CD4-positive, alpha-beta T cell (primary cell): Measurements from ENCODE around the gene MX2. TPM values are rescaled to one million over a fixed set of nuclear protein-coding genes. Genes with fewer than 3 reads are reported as not detected.

Source experiments
- ATAC-seq: fragments of 200-7000 bp; cut with Tn5 transposase; one replicate; pipeline ENCODE4 v1.10.0; 2022; ENCODE audit warnings: mild to moderate bottlenecking; ENCODE audit not compliant: poor library complexity
- CTCF ChIA-PET: fragments of 350-600 bp; sonication (Branson Sonifier 250); formaldehyde crosslinking; loops from one replicate; lab custom pipeline; 2021; ENCODE audit warnings: antibody characterized with exemption, inconsistent platforms; lab: Charles Lee
- POLR2A ChIA-PET: fragments of 350-600 bp; sonication (Branson Sonifier 250); formaldehyde crosslinking; loops from one replicate; lab custom pipeline; 2021; ENCODE audit warnings: antibody characterized with exemption, inconsistent platforms; lab: Charles Lee
- DNase-seq, 14 experiments: peaks; one replicate each; pipeline ENCODE4 v3.0.0-alpha.2; 2013 to 2020; ENCODE audit warnings: mixed read lengths in 2 of 14
- H3K27ac ChIP-seq, 2 donors: one replicate each; pipeline versions ENCODE4 v1.5.1 to v1.7.0; 2013; ENCODE audit warnings: low read length in 2 of 2, low read depth in 1 of 2, mild to moderate bottlenecking in 1 of 2
- H3K27me3 ChIP-seq, 2 experiments: 1 replicate in 1 of 2; 2 replicates in 1 of 2; pipeline versions ENCODE4 v1.6.1 to v1.7.0; 2013; ENCODE audit warnings: low read length in 2 of 2, control low read depth in 1 of 2, mild to moderate bottlenecking in 1 of 2, moderate library complexity in 1 of 2; ENCODE audit not compliant: insufficient read depth in 2 of 2, control insufficient read depth in 1 of 2
- H3K36me3 ChIP-seq: one replicate; pipeline ENCODE4 v1.6.1; 2013; ENCODE audit warnings: low read length, control low read depth; ENCODE audit not compliant: insufficient read depth
- H3K4me1 ChIP-seq: one replicate; pipeline ENCODE4 v1.6.1; 2013; ENCODE audit warnings: low read length, control low read depth; ENCODE audit not compliant: insufficient read depth
- H3K4me3 ChIP-seq: one replicate; pipeline ENCODE4 v1.5.1; 2013; ENCODE audit warnings: mild to moderate bottlenecking, low read length, moderate library complexity
- H3K9me3 ChIP-seq, 2 experiments: 1 replicate in 1 of 2; 2 replicates in 1 of 2; pipeline versions ENCODE4 v1.6.1 to v1.7.0; 2013; ENCODE audit warnings: low read length in 2 of 2, mild to moderate bottlenecking in 2 of 2, control low read depth in 1 of 2, moderate library complexity in 1 of 2; ENCODE audit not compliant: control insufficient read depth in 1 of 2, insufficient read depth in 1 of 2
- H3K27ac Mint-ChIP-seq: one replicate; pipeline ENCODE4 v1.8.0; 2020; ENCODE audit warnings: mixed read lengths
- H3K27me3 Mint-ChIP-seq: one replicate; pipeline ENCODE4 v1.8.0; 2021; ENCODE audit warnings: mixed read lengths
- H3K36me3 Mint-ChIP-seq: one replicate; pipeline ENCODE4 v1.8.0; 2021; ENCODE audit warnings: low read depth, mixed read lengths
- H3K4me1 Mint-ChIP-seq: one replicate; pipeline ENCODE4 v1.8.0; 2021; ENCODE audit warnings: low read depth, mixed read lengths
- H3K4me3 Mint-ChIP-seq: one replicate; pipeline ENCODE4 v1.8.0; 2020; ENCODE audit warnings: mild to moderate bottlenecking, mixed read lengths
- H3K9me3 Mint-ChIP-seq: one replicate; pipeline ENCODE4 v1.8.0; 2020; ENCODE audit warnings: mixed read lengths
- intact Hi-C, 2 experiments: fragments of 100-400 bp; cut with DNase I in 1 of 2; cut with micrococcal nuclease in 1 of 2; formaldehyde crosslinking; loops; one replicate each; pipeline versions ENCODE4 v1.15.1 to v1.9.0; 2023 to 2025; cut with DNase I, micrococcal nuclease
- total RNA-seq, 174 experiments: library from RNA in 2 of 174; stranded (reverse) in 2 of 174; gene quantifications; one replicate each; pipeline ENCODE4 v1.2.3 and lab custom pipeline; 2021 to 2026
- TF ChIP-seq, protein P1 (sequence below): fragments of 200-600 bp; IDR thresholded peaks from one replicate; pipeline ENCODE4 v1.8.0; 2022; ENCODE audit warnings: antibody characterized with exemption, mild to moderate bottlenecking

Gene MX2
- total RNA-seq, 2 experiments from 2014 or later: 77.8 to 87.1 TPM

DNA sequence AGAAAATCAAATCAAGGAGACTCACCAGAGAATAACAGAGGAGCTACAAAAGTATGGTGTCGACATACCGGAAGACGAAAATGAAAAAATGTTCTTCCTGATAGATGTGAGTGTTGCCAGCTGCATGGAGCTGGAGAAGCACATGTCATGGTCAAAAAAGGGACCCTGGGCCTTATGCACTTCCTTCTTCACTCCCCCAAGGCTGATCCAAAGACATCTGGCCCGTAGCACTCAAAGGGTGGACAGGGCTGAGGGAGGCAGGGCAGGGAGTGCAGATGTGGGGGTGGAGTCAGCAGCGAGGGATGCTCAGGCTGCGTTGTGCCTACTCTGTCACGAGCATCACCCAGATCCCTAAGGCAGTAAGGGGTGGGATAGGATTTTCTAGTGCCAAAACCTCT, 83.6 kb downstream of the MX2 start:
- H3K4me3 Mint-ChIP-seq: no peak overlapping the region
- CTCF ChIA-PET: no interaction called here

GRCh38 chr21:41446586-41446985, 84.8 kb downstream of the MX2 start:
- CTCF ChIA-PET: no interaction called here
- peaks cover 74% of the 10 kb centered on the region for H3K36me3 ChIP-seq
- H3K36me3 Mint-ChIP-seq: peaks cover 97% of the 10 kb centered on the region
- no peak for ATAC-seq
- intact Hi-C loops: no loop called here
- no peaks in the 10 kb centered on the region for H3K27me3 Mint-ChIP-seq
- no peak overlapping the region for H3K27ac ChIP-seq
- H3K4me1 ChIP-seq: no peaks in the 10 kb centered on the region
- no peak overlapping the region for H3K4me3 ChIP-seq
- H3K27me3 ChIP-seq: no peaks in the 10 kb centered on the region
- no peak overlapping the region for H3K27ac Mint-ChIP-seq
- H3K9me3 ChIP-seq: no peaks in the 10 kb centered on the region
- DNase-seq: peak in 1 of 14 experiments; percentile 2
- H3K4me3 Mint-ChIP-seq: no peak overlapping the region
- POLR2A ChIA-PET: no interaction called here
- no peaks in the 10 kb centered on the region for H3K9me3 Mint-ChIP-seq
- TF ChIP-seq, protein P1, sequence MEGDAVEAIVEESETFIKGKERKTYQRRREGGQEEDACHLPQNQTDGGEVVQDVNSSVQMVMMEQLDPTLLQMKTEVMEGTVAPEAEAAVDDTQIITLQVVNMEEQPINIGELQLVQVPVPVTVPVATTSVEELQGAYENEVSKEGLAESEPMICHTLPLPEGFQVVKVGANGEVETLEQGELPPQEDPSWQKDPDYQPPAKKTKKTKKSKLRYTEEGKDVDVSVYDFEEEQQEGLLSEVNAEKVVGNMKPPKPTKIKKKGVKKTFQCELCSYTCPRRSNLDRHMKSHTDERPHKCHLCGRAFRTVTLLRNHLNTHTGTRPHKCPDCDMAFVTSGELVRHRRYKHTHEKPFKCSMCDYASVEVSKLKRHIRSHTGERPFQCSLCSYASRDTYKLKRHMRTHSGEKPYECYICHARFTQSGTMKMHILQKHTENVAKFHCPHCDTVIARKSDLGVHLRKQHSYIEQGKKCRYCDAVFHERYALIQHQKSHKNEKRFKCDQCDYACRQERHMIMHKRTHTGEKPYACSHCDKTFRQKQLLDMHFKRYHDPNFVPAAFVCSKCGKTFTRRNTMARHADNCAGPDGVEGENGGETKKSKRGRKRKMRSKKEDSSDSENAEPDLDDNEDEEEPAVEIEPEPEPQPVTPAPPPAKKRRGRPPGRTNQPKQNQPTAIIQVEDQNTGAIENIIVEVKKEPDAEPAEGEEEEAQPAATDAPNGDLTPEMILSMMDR: no peak
- H3K4me1 Mint-ChIP-seq: no peaks in the 10 kb centered on the region

More for the DNA sequence above, 83.6 kb downstream of the MX2 start:
- no peaks in the 10 kb centered on the region for H3K9me3 ChIP-seq
- no peaks in the 10 kb centered on the region for H3K9me3 Mint-ChIP-seq
- POLR2A ChIA-PET: no interaction called here
- H3K36me3 ChIP-seq: peaks cover 81% of the 10 kb centered on the region
- TF ChIP-seq, protein P1: no peak
- H3K4me1 Mint-ChIP-seq: no peaks in the 10 kb centered on the region
- no peaks in the 10 kb centered on the region for H3K27me3 ChIP-seq
- DNase-seq (peak in 1 of 14 experiments; percentile 31), ATAC-seq (no peak)
- no peaks in the 10 kb centered on the region for H3K27me3 Mint-ChIP-seq
- H3K27ac ChIP-seq: no peak overlapping the region
- no peak overlapping the region for H3K4me3 ChIP-seq
- no peaks in the 10 kb centered on the region for H3K4me1 ChIP-seq
- peak overlapping the region; percentile 39 for H3K27ac Mint-ChIP-seq
- intact Hi-C loops: no loop called here
- H3K36me3 Mint-ChIP-seq: peaks cover 98% of the 10 kb centered on the region

DNA sequence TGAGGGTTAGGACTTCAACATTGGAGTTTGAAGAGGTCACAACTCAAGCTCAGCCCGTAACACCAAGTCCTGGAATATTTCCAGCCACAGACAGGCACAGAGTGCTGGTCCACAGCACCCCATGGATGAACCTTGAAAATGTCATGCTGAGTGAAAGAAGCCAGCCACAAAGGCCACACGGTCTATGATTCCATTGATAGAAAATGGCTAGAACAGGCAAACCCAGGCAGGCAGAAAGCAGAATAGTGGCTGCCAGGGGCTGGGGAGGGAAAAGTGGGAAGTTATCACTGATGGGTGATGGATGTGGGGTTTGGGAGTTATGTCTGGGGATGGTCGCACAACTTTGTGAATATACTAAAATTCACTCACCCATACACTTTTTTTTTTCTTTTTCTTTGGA, 85.5 kb downstream of the MX2 start:
- peaks cover 97% of the 10 kb centered on the region for H3K36me3 Mint-ChIP-seq
- ChIA-PET POLR2A (no interaction called here), CTCF (no interaction called here)
- Histone ChIP-seq H3K4me1 (no peaks in the 10 kb centered on the region), H3K27me3 (no peaks in the 10 kb centered on the region), H3K27ac (no peak overlapping the region), H3K9me3 (no peaks in the 10 kb centered on the region), H3K36me3 (peaks cover 72% of the 10 kb centered on the region), H3K4me3 (no peak overlapping the region)
- H3K4me1 Mint-ChIP-seq: no peaks in the 10 kb centered on the region
- no peak overlapping the region for H3K27ac Mint-ChIP-seq
- DNase-seq: peak in 1 of 14 experiments; percentile 27
- ATAC-seq: no peak
- no peak overlapping the region for H3K4me3 Mint-ChIP-seq
- H3K9me3 Mint-ChIP-seq: no peaks in the 10 kb centered on the region
- TF ChIP-seq, protein P1: no peak
- intact Hi-C loops: no loop called here
- no peaks in the 10 kb centered on the region for H3K27me3 Mint-ChIP-seq
